Stomach (tissue), 4 donors: Measurements from ENCODE around the gene EYA2.

Experiments
- CTCF ChIP-seq, 7 experiments: fragments of 450-650 bp in 4 of 7; fragments of 200-600 bp in 3 of 7; sonication (generic) in 3 of 7; IDR thresholded peaks; one replicate each; pipeline ENCODE4 v1.5.1; 2016 to 2019; ENCODE audit warnings: antibody characterized with exemption in 7 of 7, control low read depth in 2 of 7, mild to moderate bottlenecking in 1 of 7
- POLR2AphosphoS5 ChIP-seq, 3 donors: sonication (generic); formaldehyde crosslinking; IDR thresholded peaks; one replicate each; pipeline ENCODE4 v1.6.1; 2016; ENCODE audit warnings: antibody characterized with exemption in 3 of 3

- TF ChIP-seq CTCF (IDR thresholded peaks at IDR 0.05): no peak
- no peak for TF ChIP-seq POLR2AphosphoS5 (IDR thresholded peaks at IDR 0.05)
These were observed 184.4 kb downstream of the EYA2 start for GRCh38 chr20:47079047-47079446.
